Medulla oblongata (tissue), 1 donor: Measurements from ENCODE around the gene UBAC2.
"Not testable (repeated sequence)": the region's sequence is repeated elsewhere in the genome, so short reads cannot be mapped to it uniquely, and the experiment has no call there.

Experiments used
- DNase-seq: peaks from one replicate; pipeline ENCODE4 v3.0.0-alpha.2; 2015; ENCODE audit errors: extremely low spot score

Gene UBAC2

DNA sequence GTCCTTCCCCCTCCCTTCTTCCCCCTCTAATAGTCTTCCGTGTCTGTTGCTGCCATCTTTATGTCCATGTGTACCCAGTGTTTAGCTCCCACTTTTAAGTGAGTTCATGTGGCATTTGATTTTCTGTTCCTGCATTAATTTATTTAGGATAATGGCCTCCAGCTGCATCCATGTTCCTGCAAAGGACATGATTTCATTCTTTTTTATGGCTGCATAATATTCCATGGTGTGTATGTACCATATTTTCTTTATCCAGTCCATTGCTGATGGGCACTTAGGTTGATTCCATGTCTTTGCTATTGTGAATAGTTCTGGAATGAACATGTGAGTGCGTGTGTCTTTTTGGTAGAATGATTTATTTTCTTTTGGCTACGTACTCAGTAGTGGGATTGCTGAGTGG, 48.5 kb downstream of the UBAC2 start:
- DNase-seq, result not testable (repeated sequence)

DNA sequence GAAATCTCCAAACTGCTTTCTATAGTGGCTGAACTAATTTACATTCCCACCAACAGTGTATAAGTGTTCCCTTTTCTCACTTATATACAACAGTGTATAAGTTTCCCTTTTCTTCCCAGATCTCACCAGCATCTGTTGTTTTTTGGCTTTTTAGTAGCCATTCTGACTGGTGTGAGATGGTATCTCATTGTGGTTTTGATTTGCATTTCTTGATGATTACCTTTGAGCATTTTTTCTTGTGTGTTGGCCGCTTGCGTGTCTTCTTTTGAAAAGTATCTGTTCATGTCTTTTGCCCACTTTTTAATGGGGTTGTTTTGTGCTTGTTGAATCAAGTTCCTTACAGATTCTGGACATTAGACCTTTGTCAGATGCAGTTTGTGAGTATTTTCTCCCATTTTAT, 49.0 kb downstream of the UBAC2 start:
- not testable (repeated sequence) for DNase-seq

DNA sequence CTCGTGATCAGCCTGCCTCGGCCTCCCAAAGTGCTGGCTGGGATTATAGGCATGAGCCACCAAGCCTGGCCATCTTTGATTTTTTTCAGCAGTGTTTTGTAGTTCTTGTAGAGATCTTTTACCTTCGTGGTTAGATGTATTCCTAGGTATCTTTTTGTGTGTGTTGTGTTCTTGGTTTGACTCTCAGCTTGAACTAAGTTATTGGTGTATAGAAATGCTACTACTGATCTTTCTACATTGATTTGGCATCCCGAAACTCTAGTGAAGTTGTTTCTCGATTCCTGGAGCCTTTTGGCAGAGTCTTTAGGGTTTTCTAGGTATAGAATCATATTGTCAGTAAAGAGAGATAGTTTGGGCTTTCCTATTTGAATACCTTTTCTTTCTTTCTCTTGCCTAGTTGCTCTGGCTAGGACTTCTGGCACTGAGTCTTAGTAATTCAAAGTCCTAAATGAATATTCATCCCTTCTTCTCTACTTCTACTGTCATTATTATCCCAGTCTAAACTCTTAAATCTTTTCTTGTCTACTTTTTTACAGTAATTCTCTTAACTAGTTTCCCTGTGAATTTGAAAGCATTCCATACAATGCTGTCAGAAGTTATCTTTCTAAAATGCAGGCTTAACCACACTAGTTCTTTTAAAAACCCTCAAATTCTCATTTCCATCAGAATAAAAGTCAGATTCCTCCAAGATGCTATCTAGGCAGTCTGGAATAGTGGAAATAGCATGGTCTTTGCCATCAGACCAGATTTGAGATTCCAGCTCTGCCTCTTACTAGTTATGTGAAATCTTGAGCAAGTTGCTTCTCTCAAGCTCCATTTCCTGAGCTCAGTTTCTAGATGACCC, 50.5 kb downstream of the UBAC2 start:
- no peak for DNase-seq

DNA sequence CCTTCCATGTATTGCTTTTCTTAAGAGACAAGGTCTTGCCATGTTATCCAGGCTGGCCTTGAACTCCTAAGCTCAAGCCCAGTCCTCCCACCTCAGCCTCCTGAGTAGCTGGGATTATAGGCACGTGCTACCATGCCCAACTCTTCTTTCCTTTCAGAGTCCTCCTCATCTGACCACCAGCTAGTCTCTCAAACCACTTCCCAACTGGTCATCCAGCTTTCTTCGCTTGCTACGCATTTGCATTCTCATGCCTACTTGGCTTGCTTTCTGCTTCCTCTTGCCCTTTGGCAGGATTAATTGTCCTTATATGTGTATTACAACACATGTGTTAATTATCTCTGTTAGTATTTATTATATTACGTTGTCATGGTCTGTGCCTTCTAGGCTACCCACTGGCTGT, 51.3 kb downstream of the UBAC2 start:
- DNase-seq, result no peak

DNA sequence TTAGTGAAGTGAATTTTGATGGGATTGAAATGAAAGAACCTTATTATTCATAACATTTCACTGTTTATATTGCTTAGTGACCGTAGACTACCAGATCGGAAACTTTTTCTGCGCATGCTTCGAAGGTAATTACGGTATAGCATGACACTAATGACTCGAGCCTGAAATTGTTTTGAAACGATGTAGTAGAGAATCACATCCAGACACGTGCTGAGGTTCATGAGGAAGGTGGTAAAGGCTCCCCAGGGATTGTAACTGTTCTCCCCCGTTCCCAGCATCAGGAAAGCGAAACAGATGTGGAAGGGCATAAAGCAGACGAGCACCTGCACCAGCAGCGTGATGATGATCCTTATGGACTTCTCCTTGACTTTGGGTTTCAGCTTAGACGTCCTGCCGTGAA, 54.2 kb downstream of the UBAC2 start:
- no peak for DNase-seq

DNA sequence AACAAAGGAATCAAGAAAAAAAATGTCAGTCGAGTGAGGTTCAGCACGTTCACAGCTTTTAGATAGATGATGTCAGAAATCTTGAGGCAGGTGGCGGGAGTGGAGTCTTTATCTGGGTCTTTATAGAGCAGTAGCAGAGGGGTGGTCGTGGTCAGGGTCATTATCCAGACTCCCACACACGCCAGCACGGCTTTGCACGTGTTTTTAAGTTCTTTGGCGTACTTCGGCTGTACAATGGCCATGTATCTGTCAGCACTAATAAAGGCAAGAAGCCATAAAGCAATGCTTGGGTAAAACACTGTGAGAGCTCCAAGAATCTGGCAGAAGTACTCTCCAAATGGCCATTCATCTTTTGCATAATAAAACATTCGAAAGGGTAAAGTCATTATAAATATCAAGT, 54.6 kb downstream of the UBAC2 start:
- no peak for DNase-seq

DNA sequence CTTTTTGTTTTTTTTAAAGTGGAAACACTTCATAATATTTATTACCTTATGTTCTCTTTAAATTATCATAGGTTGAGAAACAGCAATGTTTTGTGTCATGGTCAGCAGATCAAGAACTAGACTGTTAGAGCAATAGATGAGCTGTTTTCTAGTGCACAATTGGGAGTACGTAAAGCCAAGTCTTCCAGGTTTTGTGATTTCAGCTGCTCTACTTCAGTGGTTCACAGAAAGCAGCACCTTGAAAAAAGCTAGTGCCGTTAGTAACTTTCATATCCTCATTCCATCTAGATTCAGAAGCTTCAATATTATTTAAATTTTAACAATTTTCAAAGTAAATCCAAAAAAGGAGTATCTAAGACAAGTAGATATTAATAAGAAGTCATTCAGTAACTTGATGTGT, 55.6 kb downstream of the UBAC2 start:
- DNase-seq, result no peak

DNA sequence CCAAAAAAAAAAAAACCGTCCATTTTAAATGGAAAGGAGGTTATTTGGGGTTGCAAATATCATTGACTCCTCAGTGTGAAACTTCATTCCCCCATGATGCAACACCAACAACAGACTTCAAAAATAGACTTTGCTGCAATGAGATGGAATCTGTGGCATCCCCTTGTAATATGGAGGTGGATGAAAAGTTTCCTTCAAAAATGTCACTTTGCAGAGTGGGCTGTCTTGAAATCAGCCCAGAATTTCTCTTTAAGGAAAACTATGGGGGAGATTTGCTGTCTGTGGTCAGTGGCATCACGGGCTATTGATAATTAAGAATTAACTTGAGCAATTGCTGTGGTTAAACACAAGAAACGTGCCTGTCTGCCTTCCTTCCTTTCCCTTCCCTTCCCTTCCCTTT, 56.1 kb downstream of the UBAC2 start:
- DNase-seq, result no peak

DNA sequence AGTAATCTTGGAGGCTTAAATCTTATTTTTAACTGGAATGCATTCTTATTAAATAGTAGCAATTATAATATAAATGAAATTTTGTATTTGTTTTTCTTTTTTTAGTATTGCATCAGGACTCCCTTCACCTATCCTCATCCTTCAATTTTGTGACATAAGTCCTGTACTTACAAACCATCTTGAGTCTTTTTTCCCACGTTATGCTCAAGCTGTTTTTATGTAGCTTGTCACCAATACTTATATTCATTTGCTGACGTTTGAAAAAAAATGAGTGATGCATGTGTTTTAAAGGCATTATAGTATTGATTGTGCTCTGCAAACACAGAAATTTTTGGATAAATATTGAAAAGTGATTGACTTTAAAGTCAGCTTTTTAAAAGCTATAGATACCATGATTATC, 56.6 kb downstream of the UBAC2 start:
- no peak for DNase-seq

DNA sequence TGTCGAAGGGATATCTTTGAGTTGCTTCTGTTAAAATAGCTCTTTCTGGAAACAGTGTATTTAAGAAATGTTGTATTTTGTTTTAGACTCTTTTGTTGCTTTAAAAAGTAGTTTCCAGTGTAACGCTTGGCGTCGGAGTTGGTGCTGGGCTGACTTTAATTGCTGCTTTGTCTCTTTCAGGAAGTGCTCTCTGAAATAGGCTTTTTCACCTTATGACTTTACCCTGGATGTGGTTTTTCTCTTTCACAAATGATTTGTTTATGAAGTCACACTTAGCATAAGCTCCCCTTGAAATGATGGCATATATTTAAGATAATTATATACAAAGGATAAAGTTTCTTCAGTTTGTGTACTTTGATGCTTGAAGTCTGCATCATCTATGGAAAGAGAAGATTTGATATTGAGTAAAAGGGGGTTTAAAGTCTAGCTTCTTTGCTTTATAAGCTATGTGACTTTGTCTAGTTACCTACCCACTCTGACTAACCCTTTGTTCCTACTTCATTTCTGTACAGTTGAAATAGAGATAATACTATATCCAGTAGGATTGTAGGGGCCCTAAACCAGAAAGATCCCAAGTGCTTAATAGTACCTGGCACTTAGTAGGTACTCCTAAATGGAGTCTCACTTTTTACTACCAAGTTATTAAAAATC, 57.7 kb downstream of the UBAC2 start, which contains the start of gene GPR18:
GPR18 (minus strand) TSS at position 170 of the 651 bp plus-strand sequence. CDS start 2,507 bp downstream, outside the sequence.
- DNase-seq, result peak; percentile 41

DNA sequence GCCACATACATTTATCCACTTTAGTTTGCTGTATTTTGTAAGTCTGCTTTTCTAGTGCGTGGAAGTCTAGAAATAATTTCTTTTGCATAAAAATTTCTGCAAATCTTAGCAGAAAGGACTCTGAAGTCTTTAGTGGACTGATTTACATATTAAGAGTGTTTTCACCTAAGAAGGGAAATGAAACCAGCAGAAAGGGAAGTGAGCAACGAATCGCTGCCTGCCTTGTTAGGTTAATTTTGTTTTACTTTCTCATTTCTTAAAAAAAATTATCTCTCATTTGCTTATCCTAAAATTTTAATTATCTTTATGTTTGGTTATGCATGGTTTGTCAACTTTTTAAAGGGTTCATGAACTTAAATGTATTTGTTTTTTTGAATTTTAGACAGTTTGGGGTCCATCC, 58.3 kb downstream of the UBAC2 start:
- DNase-seq, result no peak

DNA sequence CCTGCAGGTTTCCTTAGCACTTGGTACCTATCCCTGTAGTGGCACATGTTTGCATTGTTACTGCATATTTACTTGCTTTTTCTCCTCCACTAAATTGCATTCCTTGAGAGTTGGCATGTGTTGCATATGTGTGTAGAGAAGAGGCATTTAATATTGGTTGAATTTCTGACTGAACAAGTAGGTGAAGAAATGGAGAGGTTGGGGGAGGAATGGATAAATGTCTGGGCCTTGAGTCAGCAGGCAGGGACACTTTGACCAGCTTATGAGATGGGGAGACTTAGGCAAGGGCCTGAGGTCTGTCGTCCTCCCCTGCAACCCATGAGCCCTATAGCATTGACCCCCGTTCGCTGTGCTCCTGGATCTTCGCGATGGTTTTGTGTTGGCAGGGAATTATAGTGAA, 59.6 kb downstream of the UBAC2 start:
- no peak for DNase-seq

DNA sequence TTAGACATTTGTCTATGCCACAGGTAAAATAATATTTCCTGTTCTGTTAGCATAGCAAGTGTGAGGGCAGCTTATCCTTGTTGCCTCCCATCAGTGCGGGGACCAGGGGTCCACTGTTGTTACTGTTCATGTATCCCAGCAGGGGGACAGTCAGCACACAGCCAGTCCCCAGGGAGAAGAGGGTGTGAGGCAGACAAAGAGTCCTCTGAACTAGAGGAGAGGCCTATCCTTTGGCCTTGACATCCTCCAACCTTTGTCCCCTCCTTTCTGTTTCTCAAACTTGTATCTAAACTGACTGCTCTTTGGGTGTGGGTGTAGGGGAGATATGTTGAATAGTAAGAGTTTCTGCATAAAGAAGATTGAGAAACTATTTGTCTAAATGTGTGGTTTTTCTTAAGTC, 60.4 kb downstream of the UBAC2 start:
- no peak for DNase-seq

DNA sequence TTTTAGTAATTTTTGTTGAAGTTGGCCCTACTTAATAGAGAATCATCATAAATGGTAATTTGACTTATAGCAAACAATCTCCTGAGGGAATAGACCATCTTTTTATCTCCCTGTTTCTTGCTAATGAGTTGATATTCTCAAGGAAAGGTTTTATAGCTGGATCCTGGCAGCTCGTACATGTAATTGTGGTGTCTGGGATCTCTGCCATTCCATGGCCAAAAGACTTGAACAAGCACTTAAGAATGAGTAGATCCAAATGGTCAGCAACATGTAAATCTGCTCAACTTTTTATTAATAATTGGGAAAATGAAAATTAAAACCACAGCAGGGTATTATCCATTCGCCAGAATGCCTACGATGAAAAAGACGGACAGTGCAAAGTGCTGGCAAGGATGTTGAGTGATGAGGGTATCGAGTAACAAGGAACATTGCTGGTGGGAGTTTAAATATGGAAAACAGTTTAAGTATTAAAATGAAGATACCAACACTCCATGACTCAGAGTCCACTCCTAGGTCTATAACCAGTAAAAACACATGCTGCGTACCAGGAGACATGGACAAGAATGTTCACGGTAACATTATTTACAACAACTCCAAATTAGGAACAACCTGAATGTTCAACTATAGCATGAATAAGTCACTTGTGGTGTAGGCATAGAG, 62.6 kb downstream of the UBAC2 start:
- DNase-seq, result no peak

DNA sequence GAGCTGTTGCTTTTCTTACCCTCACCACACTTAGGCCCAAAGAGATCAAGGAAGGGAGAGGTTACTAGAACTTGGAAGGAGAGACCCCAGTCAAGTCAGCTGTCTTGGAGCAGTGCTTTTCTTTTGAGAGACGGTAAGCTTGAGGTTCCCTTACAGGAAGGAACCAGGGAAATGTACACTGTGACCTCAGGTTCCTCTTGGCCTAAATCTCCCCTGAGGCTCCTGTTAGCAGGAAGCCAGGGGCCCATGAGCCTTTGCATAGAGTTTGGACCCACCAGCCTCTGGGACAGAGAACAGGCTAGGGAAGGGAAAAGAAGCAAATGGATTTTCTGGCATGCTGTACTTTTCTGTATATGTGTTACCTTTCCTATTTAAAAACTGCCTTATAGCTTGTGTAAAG, 63.4 kb downstream of the UBAC2 start:
- DNase-seq, result no peak

DNA sequence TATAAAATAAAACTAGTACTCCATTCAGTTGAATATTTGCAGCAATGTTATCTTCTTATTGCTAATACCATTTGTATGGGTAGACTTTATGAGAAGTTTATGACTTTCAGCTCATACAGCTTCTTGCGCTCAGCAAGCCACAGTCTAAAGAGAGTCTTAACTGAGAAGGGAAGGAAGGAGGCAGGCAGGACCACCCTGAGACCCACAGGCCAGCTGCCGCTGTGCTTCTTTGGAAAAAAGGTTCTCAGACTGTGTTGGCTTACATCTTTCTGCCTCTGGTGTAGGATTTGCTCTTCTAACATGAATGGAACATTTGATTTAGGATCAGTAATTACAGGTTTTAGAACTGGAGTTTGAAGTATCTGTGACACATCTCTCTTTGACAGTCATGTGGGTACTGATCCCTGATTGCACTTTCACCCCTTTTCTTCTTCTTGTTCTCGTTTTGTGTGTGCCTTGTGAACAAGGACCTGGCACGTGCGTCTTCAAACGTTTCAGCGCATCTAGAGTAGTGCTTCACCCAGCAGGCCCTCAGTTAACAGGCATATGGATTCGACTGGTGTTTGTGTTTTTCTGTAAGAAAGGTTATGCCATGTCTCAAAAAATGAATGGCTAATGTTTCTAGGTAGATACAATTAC, 64.6 kb downstream of the UBAC2 start:
- DNase-seq, result no peak

DNA sequence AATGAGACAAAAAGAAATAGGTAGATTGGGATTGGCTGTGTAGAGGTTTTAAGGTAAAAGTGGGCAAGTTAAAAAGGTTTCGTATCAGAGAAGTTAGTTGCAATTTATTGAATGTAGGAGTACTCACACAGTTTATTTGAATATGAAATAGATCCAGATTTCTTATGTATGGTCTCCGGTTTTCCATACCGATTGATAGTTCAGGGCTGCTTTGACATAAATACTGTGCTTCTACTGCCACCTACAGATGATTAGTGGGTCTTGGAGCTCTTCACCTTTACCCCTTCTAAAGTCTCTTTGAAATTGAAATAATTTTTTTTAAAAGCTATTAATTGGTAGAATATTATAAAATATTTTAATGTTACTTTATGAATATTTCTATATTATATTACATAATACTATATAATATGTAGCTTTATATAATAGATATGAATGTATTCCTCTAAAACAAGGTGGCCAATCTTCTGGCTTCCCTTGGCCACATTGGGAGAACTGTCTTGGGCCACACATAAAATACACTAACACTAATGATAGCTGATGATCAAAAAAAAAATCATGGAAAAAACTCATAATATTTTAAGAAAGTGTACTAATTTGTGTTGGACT, 65.3 kb downstream of the UBAC2 start:
- peak; percentile 70 for DNase-seq

DNA sequence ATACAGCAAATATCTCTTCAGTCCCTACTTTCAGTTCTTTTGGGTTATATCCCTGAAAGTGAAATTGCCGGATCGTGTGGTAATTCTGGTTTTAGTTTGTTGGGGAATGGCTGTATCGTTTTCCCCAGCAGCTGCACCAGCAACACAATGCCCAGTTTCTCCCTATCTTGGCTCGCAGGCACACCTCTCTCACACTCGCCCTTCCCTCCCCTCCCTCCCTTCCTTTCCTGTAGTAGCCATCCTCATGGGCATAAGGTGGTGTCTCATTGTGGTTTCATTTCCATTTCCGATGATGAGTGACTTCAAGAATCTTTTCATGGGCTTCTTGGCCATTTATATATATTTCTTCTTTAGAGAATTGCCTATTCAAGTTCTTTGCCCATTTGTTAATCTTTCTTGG, 66.2 kb downstream of the UBAC2 start:
- no peak for DNase-seq

DNA sequence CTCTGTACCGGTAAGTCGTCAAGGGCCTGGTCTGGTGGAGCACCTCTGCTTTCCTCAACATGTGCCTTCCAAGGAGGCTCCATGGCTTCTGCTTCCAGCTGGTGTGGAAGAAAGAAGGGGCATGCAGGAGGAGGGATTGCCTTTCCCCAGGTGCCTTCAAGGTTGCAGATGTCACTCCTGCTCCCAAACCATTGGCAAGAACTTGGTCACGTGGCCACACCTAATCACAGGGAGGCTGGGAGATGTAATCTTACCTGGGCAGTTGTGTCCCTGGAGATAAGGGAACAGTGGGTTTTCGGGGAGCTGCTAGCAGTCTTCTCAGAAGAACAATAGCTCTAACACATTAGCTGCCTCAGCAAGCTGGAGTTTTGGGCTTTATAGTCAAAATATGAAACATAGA, 67.3 kb downstream of the UBAC2 start:
- DNase-seq, result no peak

DNA sequence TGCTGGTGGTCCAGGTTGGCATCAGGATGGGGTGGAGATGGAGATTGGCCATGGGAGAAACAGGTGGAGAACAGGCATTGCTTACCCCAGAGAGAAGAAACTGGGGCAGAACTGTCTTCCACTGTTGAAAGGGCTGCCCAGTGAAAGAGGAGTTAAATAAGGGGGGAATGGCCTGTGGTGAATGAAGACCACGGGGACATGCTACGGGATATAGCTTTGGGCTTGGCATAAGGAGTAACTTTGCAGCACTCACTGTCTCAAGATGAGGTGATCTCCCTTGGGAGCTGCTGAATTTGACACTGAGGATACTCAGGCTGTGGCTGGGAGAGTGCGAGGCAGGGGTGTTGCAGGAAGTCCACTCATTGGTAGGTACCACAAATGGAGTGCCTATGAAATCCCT, 68.2 kb downstream of the UBAC2 start:
- no peak for DNase-seq

DNA sequence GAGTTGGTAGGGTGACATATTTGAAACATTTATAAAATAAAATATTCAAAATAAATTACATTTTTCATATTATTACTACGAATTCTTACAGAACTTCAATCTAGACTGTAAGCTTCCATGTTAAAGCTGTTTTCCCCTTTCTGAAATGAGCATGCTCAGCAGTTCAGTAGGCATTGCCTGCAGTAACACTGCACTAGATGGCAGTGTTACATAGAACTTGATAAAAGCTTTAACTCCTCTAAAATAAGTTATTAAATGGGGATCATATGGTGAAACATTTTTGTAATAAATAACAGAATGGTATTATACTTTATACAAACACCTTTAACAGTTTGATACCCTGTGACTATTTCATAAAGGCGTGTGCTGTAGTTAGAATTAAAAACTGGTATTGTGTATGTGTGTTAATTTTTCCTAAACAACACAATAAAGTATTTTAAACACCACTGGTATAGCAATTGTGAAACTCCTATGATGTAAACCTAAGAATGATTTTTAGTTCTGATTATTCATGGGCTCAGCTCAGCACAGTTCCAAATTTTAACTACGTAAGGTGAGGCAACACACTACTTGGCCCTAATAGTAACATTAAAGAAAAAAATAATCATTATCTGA, 69.1 kb downstream of the UBAC2 start:
- DNase-seq, result peak; percentile 80
